SIG-M5 (cell line): ENCODE measurements around the gene TAS2R14.

Source experiments
- DNase-seq: peaks from one replicate; lab custom pipeline; 2025; lab: John Stamatoyannopoulos, UW

TAS2R14 gene, protein sequence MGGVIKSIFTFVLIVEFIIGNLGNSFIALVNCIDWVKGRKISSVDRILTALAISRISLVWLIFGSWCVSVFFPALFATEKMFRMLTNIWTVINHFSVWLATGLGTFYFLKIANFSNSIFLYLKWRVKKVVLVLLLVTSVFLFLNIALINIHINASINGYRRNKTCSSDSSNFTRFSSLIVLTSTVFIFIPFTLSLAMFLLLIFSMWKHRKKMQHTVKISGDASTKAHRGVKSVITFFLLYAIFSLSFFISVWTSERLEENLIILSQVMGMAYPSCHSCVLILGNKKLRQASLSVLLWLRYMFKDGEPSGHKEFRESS

GRCh38 chr12:10939163-10939562 is at the start of gene TAS2R14:
Gene TAS2R14, minus strand, starts transcription at chr12:10939263. Its CDS starts 56 bp downstream, at chr12:10939207.
- DNase-seq: no peak

DNA sequence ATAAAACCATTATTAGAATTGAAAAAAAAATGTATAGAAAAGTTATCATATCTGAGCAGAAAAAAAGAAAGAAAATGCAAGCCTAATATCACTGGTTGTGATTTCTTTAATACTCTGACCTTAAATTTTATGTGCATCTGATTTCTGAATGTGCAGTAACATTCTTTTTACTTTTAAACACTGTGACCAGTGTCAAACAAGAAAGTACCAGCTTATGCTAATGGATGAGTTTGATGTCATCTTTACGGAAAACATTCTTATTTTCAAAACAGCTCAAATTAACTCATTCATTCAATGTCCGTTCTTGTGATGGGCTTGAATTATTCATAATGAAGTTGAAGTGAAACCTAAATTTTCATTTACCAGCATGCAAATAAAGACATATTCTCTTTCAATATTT is 47.7 kb upstream of the TAS2R14 start, which contains the start of gene TAS2R50:
TSS of gene TAS2R50 (minus strand) at position 101 of the 400 bp plus-strand sequence. CDS start at position 49, 52 bp downstream.
- DNase-seq: no peak

DNA sequence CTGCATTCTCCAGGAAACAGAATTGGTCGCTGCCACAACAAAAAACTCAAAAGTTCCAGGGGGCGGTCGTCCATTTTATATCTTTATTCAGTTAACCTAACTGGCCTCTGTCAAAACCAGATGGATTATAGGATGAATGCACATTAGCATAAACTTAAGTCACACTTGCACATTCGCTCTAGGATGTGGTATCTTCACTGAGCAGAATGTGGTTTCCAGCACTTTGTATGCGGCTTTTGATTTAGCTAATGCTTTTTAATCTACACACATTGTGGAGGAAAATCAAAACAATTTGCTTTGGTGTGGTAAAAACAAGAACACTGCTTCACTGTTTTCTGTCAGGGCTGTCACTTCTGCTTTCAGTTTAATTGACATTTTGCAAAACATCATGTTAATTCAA is 43.2 kb upstream of the TAS2R14 start:
- no peak for DNase-seq

GRCh38 chr12:10974965-10975364 is 35.9 kb upstream of the TAS2R14 start:
- DNase-seq: no peak

DNA sequence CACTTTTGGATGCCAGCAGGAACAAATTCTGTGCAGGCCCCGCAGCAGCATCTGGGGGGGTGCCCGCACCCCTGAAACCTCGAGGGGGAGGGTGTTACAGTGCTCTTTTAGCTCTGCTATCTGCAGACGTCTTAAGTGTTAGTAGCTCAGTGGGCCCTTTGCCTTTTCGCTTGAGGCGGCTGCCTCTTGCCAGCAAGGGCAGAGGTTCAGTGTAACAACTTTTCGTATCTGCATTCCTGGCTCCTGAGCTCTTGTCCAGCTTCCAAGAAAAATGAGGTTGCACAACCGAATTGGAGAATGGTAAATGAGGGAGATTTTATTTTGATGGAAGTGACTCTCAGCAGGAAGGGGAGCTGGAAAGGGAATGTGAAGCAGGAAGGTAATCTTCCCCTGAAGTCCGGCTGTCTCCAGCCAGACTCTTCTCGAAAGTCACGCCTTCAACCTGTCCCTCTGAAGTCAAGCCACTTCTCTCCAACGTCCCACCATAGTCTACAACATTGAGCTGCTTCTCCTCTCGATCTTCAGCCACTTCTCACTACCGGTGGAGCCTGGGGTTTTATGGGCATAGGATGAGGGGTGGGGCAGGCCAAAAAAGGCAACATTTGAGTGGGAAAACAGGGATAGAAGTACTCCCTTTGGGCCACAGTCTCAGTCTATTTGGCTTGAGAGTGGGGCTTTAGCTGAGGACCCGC is 29.8 kb upstream of the TAS2R14 start:
- no peak for DNase-seq

DNA sequence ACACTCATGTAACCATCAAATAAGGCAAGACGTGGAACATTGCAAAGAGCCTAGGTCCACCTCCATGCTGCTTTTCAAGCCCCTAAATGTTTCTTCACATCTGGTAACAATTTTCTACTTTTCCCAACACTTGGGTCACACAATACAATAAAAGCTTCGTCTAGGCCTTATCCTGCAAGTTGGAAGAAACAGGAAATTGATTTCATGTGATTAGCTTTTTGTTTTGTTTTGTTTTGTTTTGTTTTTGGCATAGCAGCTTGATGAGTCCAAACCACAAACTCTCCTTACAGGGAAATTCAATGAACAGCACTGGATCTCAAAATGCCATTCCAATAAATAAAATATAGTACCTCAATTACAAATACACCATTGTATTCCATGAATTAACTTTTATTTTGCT is 28.3 kb upstream of the TAS2R14 start:
- no peak for DNase-seq

- no peak for DNase-seq
Measured at GRCh38 chr12:10966314-10966713, 27.3 kb upstream of the TAS2R14 start.

- no peak for DNase-seq
Measured at GRCh38 chr12:10965476-10965875, 26.4 kb upstream of the TAS2R14 start.

GRCh38 chr12:10960211-10960610 is 21.1 kb upstream of the TAS2R14 start:
- no peak for DNase-seq

DNA sequence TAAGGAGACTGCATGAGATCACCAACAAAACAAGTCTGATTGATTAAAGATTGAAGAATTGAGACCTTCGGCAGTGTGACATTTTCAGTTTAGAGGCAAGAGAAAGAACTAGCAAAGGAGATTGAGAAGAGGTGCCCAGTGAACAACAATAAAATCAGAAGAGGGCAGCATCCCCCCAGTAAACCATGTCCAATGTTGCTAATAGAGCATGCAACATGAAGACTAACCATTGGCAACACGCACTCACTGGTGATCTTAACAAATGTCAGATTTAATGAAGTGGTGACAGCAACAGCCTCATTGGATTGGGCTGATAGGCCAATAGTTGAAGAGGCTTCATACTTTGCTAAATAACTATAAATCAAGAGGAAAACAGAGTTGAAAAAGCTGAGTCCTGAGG is 20.7 kb upstream of the TAS2R14 start:
- no peak for DNase-seq

DNA sequence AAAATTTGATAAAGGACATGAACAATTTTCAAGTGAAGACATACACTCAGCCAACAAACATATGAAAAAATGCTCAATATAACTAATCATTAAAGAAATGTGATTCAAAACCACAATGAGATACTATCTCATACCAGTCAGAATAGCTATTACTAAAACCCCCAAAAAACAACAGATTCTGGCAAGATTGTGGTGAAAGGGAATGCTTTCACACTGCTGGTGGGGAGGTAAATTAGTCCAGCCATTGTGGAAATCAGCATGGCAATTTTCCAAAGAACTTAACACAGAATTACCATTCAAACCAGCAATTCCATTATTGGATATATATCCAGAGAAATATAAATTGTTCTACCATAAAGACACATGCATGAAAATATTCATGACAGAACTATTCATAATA is 18.7 kb upstream of the TAS2R14 start:
- no peak for DNase-seq

GRCh38 chr12:10956085-10956484 is 17.0 kb upstream of the TAS2R14 start:
- DNase-seq: no peak

- no peak for DNase-seq
Measured at GRCh38 chr12:10952645-10953044, 13.6 kb upstream of the TAS2R14 start.

- no peak for DNase-seq
Measured at GRCh38 chr12:10943167-10943566, 4.1 kb upstream of the TAS2R14 start.

- DNase-seq: no peak
Measured at GRCh38 chr12:10941916-10942607, 3.0 kb upstream of the TAS2R14 start.

DNA sequence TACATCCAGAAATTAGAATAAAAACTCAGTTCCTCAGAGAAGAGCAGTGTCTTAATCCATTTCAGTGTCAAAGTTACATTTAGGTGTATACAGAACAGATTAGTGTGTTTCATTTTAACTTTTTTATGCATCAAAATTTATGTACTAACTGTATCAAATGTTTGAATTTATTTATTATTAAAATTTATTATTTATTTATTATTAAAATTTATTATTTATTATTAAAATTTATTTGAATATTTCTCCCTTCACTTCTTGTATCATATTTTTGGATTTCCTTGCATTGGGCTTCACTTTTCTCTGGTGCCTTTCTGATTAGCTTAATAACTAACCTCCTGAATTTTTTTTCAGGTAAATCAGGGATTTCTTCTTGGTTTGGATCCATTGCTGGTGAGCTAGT is 2.3 kb upstream of the TAS2R14 start:
- DNase-seq: no peak

- DNase-seq: no peak
Measured at GRCh38 chr12:10940389-10940788, 1.3 kb upstream of the TAS2R14 start.

- no peak for DNase-seq
Measured at GRCh38 chr12:10936506-10936905, 2.6 kb downstream of the TAS2R14 start.

GRCh38 chr12:10928746-10929286 is 10.2 kb downstream of the TAS2R14 start, which contains the start of gene PRH2:
Gene PRH2, plus strand, starts transcription at chr12:10929236. Its CDS starts 38 bp downstream, at chr12:10929274.
- no peak for DNase-seq

GRCh38 chr12:10926269-10926668 is 12.8 kb downstream of the TAS2R14 start:
- no peak for DNase-seq

DNA sequence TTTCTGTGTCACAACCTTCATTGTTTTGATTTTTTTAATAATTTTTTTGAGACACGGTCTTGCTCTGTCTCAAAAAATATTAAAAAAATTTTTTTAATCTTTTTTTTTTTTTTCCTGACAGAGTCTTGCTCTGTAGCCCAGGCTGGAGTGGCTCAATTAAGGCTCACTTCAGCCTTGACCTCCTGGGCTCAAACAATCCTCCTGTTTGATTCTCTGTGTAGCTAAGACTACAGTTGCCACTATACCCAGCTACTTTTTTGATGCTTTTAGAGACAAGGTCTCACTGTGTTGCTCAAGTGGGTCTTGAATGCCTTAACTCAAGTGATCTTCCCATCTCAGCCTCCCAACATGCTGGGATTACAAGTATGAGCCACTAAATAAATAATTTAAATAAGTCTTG is 19.3 kb downstream of the TAS2R14 start:
- DNase-seq: no peak

DNA sequence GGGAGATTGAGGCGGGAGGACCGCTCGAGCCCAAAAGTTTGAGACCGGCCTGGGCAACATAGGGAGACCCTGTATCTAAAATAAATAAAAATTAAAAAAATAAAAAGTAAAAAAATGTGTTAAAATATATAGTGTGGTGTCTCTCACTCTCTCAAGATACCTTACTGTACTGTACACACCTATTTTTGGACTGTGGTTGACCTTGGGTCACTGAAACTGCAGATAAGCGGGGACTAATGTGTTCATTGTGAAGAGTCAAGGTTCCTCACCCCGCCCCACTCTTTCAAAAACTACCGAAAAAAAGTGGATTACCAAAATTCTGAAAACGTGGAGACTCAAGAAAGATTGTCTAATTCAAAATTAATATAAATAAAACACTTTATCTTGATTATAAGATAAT is 28.7 kb downstream of the TAS2R14 start:
- no peak for DNase-seq

- DNase-seq: no peak
Measured at GRCh38 chr12:10909462-10909861, 29.6 kb downstream of the TAS2R14 start, which contains the start of gene TAS2R13. Gene TAS2R13, minus strand, starts transcription at chr12:10909562. Its CDS starts 264 bp downstream, at chr12:10909298.
